WTC11 (cell line): Measurements from ENCODE around the gene GALNT18. TPM values are rescaled to one million over a fixed set of nuclear protein-coding genes. Genes with fewer than 3 reads are reported as not detected.

Experiments
- ATAC-seq: fragments of 200-7000 bp; cut with Tn5 transposase; 2 replicates; pipeline ENCODE4 v1.10.0; 2021; ENCODE audit warnings: mild to moderate bottlenecking, moderate library complexity
- CTCF ChIA-PET: fragments of 300-600 bp; sonication (Branson Sonifier 250); formaldehyde crosslinking; loops from one replicate; lab custom pipeline; 2021; ENCODE audit warnings: antibody characterized with exemption; lab: Charles Lee
- POLR2A ChIA-PET: fragments of 350-600 bp; sonication (Branson Sonifier 250); formaldehyde crosslinking; loops from one replicate; lab custom pipeline; 2021; ENCODE audit warnings: antibody characterized with exemption; lab: Charles Lee
- DNase-seq: peaks from one replicate; pipeline ENCODE4 v3.0.0; 2021; ENCODE audit warnings: low spot score
- H3K27ac Mint-ChIP-seq: 2 replicates; pipeline ENCODE4 v1.8.0; 2021; ENCODE audit warnings: mixed read lengths
- H3K27me3 Mint-ChIP-seq: 2 replicates; pipeline ENCODE4 v1.8.0; 2021; ENCODE audit warnings: low read depth, mild to moderate bottlenecking, moderate library complexity, mixed read lengths
- H3K36me3 Mint-ChIP-seq: 2 replicates; pipeline ENCODE4 v1.8.0; 2021; ENCODE audit warnings: mixed read lengths
- H3K4me1 Mint-ChIP-seq: 2 replicates; pipeline ENCODE4 v1.8.0; 2022; ENCODE audit warnings: mixed read lengths
- H3K4me3 Mint-ChIP-seq: 2 replicates; pipeline ENCODE4 v1.8.0; 2021; ENCODE audit warnings: mild to moderate bottlenecking, moderate library complexity, mixed read lengths
- H3K9me3 Mint-ChIP-seq: 2 replicates; pipeline ENCODE4 v1.8.0; 2021; ENCODE audit warnings: mixed read lengths
- FOXP1 ChIP-seq: sonication (generic); formaldehyde crosslinking; IDR thresholded peaks from 2 replicates; pipeline ENCODE4 v1.8.0; 2022; ENCODE audit warnings: missing genetic modification reagents, mild to moderate bottlenecking, moderate library complexity, borderline replicate concordance
- GRHL2 ChIP-seq: fragments of 250-450 bp; sonication (Bioruptor Pico); IDR thresholded peaks from 2 replicates; pipeline ENCODE4 v1.8.0; 2022; ENCODE audit warnings: mild to moderate bottlenecking, moderate library complexity; ENCODE audit not compliant: insufficient replicate concordance, severe bottlenecking
- NFE2L1 ChIP-seq: sonication (generic); formaldehyde crosslinking; IDR thresholded peaks from 2 replicates; pipeline ENCODE4 v1.8.1; 2023; ENCODE audit warnings: missing genetic modification reagents
- RORB ChIP-seq: fragments of 250-450 bp; sonication (Bioruptor Pico); IDR thresholded peaks from 2 replicates; pipeline ENCODE4 v1.9.0; 2021; ENCODE audit warnings: mild to moderate bottlenecking
- SMAD3 ChIP-seq: sonication (generic); formaldehyde crosslinking; IDR thresholded peaks from 2 replicates; pipeline ENCODE4 v1.8.0; 2022; ENCODE audit warnings: missing genetic modification reagents, mild to moderate bottlenecking, borderline replicate concordance
- ZNF219 ChIP-seq: sonication (generic); formaldehyde crosslinking; IDR thresholded peaks from 2 replicates; pipeline ENCODE4 v1.8.0; 2023; ENCODE audit warnings: missing genetic modification reagents, mild to moderate bottlenecking, borderline replicate concordance
- ZNF317 ChIP-seq: sonication (generic); formaldehyde crosslinking; IDR thresholded peaks from 2 replicates; pipeline ENCODE4 v1.8.1; 2023; ENCODE audit warnings: low read depth, mild to moderate bottlenecking, moderate library complexity, missing genetic modification reagents, borderline replicate concordance
- total RNA-seq: library from RNA; stranded (reverse); gene quantifications from 3 replicates; pipeline ENCODE4 v1.2.3, GENCODE V29; 2021
- TF ChIP-seq, protein P1 (sequence below): fragments of 250-450 bp; sonication (Bioruptor Pico); IDR thresholded peaks from 2 replicates; pipeline ENCODE4 v1.9.0; 2021; ENCODE audit warnings: moderate library complexity, mild to moderate bottlenecking, inconsistent platforms, borderline replicate concordance
- TF ChIP-seq, protein P2 (sequence below): sonication (generic); formaldehyde crosslinking; IDR thresholded peaks from 2 replicates; pipeline ENCODE4 v1.8.1; 2022; ENCODE audit warnings: missing genetic modification reagents, borderline replicate concordance
- TF ChIP-seq, protein P3 (sequence below): sonication (generic); formaldehyde crosslinking; IDR thresholded peaks from 2 replicates; pipeline ENCODE4 v1.8.1; 2022; ENCODE audit warnings: mild to moderate bottlenecking, missing genetic modification reagents, moderate library complexity, borderline replicate concordance
- TF ChIP-seq, protein P4 (sequence below): fragments of 200-600 bp; IDR thresholded peaks from 2 replicates; pipeline ENCODE4 v1.8.0; 2022; ENCODE audit warnings: antibody characterized with exemption
- TF ChIP-seq, protein P5 (sequence below): sonication (generic); formaldehyde crosslinking; IDR thresholded peaks from 2 replicates; pipeline ENCODE4 v1.8.1; 2023; ENCODE audit warnings: mild to moderate bottlenecking, missing genetic modification reagents, moderate library complexity
- TF ChIP-seq, protein P6 (sequence below): fragments of 250-450 bp; sonication (Bioruptor Pico); IDR thresholded peaks from 2 replicates; pipeline ENCODE4 v2.1.2; 2022; ENCODE audit warnings: mild to moderate bottlenecking, moderate library complexity
- TF ChIP-seq, protein P7 (sequence below): sonication (generic); formaldehyde crosslinking; conservative IDR thresholded peaks from 2 replicates; pipeline ENCODE4 v1.8.1; 2022; ENCODE audit warnings: mild to moderate bottlenecking, missing genetic modification reagents

GALNT18 gene
- total RNA-seq, 1 experiment from 2014 or later, result 5.0 TPM

DNA sequence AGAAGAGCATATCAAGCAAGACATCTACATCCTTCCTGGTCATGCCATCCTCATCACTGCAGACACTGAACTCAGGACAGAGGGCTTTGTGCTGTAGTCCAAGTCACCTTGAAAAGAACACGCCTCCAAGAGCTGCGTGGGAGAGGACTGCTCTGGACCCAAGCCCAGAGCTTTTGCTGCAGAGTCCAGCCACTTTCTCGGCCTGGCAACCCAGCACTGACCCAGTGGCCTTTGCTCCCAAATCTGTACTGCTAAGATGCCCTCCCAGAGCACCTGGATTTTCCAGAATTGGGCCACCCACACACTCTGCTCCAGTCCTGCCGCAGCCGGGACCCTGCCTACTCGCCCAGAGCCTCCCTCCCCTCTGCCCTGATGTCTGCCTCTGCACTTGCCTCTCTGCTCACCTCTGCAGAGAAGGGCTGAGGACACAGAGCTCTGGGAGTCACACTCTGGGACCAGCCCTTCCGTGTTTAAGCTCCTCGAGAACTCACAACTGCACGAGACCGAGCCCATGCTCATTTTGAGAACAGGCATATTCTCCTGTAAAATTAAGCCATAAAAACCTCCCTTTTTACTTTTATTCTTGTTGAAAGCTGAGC lies 185.0 kb downstream of the GALNT18 start (continued):
- TF ChIP-seq, protein P1, sequence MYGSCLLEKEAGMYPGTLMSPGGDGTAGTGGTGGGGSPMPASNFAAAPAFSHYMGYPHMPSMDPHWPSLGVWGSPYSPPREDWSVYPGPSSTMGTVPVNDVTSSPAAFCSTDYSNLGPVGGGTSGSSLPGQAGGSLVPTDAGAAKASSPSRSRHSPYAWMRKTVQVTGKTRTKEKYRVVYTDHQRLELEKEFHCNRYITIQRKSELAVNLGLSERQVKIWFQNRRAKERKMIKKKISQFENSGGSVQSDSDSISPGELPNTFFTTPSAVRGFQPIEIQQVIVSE (CRISPR knock-in tag), result no peak
- TF ChIP-seq GRHL2 (CRISPR knock-in tag), result no peak
- TF ChIP-seq, protein P2, sequence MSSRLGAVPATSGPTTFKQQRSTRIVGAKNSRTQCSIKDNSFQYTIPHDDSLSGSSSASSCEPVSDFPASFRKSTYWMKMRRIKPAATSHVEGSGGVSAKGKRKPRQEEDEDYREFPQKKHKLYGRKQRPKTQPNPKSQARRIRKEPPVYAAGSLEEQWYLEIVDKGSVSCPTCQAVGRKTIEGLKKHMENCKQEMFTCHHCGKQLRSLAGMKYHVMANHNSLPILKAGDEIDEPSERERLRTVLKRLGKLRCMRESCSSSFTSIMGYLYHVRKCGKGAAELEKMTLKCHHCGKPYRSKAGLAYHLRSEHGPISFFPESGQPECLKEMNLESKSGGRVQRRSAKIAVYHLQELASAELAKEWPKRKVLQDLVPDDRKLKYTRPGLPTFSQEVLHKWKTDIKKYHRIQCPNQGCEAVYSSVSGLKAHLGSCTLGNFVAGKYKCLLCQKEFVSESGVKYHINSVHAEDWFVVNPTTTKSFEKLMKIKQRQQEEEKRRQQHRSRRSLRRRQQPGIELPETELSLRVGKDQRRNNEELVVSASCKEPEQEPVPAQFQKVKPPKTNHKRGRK (CRISPR knock-in tag), result no peak
- TF ChIP-seq, all 79 proteins: peak for 0

DNA sequence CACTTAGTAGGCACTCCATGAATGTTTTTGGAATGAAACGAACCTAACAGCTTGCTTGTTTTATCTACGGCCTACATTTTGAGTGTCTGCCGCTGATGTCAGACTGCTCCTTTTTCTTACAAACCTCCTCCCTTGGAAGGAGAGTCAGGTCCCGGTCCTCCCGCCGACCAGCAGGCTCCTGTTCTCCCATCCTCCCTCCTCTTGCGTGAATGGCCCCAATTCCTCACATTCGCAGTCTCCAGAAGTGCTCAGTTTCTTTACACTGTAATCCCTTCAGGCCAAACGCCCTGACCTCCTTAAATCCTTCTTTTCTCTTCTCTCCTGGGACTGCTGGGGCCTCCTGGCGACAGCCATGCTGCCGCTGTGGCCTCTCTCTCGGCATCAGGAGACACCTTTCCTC lies 186.2 kb downstream of the GALNT18 start:
- no peaks in the 10 kb centered on the region for H3K9me3 Mint-ChIP-seq
- ChIA-PET CTCF (interaction anchor here (0.9 kb wide), 1 partner anchor 407 kb away, joined by 3 read pairs; no protein-coding TSS in a partner anchor), POLR2A (no interaction called here)
- no peak overlapping the region for H3K27ac Mint-ChIP-seq
- H3K27me3 Mint-ChIP-seq, result no peaks in the 10 kb centered on the region
- TF ChIP-seq, protein P3, sequence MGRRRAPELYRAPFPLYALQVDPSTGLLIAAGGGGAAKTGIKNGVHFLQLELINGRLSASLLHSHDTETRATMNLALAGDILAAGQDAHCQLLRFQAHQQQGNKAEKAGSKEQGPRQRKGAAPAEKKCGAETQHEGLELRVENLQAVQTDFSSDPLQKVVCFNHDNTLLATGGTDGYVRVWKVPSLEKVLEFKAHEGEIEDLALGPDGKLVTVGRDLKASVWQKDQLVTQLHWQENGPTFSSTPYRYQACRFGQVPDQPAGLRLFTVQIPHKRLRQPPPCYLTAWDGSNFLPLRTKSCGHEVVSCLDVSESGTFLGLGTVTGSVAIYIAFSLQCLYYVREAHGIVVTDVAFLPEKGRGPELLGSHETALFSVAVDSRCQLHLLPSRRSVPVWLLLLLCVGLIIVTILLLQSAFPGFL (CRISPR knock-in tag), result no peak
- H3K4me1 Mint-ChIP-seq, result peaks cover 10% of the 10 kb centered on the region; the same call in 1 of the 2 replicates
- H3K36me3 Mint-ChIP-seq, result no peaks in the 10 kb centered on the region
- H3K4me3 Mint-ChIP-seq, result no peak overlapping the region
- DNase-seq (no peak), ATAC-seq (no peak)

DNA sequence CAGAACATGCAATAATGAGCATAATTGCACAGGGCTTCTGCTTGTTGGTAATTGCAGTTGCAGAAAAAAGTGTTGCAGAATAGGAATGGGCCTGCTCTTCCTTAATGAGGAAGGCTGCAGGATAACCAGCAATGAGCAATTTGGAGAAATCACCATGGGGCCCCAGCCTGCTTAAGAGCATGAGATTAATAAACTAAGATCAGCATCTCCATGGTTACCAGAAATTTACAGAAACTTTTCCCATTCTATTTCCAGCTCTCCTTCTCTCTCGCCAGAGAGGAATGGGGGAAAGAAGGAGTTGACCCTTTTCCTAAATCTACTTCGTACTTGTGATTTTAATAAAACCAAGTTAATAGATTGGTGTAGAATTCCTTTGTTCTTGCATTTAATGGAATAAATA lies 187.8 kb downstream of the GALNT18 start:
- ATAC-seq, result no peak
- H3K27me3 Mint-ChIP-seq, result no peaks in the 10 kb centered on the region
- CTCF ChIA-PET, result interaction anchor here (1.6 kb wide), 1 partner anchor 353 kb away, joined by 4 read pairs; no protein-coding TSS in a partner anchor
- DNase-seq, result no peak
- no peak overlapping the region for H3K4me3 Mint-ChIP-seq
- TF ChIP-seq, protein P4, sequence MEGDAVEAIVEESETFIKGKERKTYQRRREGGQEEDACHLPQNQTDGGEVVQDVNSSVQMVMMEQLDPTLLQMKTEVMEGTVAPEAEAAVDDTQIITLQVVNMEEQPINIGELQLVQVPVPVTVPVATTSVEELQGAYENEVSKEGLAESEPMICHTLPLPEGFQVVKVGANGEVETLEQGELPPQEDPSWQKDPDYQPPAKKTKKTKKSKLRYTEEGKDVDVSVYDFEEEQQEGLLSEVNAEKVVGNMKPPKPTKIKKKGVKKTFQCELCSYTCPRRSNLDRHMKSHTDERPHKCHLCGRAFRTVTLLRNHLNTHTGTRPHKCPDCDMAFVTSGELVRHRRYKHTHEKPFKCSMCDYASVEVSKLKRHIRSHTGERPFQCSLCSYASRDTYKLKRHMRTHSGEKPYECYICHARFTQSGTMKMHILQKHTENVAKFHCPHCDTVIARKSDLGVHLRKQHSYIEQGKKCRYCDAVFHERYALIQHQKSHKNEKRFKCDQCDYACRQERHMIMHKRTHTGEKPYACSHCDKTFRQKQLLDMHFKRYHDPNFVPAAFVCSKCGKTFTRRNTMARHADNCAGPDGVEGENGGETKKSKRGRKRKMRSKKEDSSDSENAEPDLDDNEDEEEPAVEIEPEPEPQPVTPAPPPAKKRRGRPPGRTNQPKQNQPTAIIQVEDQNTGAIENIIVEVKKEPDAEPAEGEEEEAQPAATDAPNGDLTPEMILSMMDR, result no peak
- TF ChIP-seq, protein P5, sequence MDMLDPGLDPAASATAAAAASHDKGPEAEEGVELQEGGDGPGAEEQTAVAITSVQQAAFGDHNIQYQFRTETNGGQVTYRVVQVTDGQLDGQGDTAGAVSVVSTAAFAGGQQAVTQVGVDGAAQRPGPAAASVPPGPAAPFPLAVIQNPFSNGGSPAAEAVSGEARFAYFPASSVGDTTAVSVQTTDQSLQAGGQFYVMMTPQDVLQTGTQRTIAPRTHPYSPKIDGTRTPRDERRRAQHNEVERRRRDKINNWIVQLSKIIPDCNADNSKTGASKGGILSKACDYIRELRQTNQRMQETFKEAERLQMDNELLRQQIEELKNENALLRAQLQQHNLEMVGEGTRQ, result no peak
- H3K36me3 Mint-ChIP-seq, result no peaks in the 10 kb centered on the region
- H3K9me3 Mint-ChIP-seq, result no peaks in the 10 kb centered on the region
- POLR2A ChIA-PET, result no interaction called here
- peaks cover 3% of the 10 kb centered on the region; the same call in 1 of the 2 replicates for H3K4me1 Mint-ChIP-seq
- no peak overlapping the region for H3K27ac Mint-ChIP-seq

DNA sequence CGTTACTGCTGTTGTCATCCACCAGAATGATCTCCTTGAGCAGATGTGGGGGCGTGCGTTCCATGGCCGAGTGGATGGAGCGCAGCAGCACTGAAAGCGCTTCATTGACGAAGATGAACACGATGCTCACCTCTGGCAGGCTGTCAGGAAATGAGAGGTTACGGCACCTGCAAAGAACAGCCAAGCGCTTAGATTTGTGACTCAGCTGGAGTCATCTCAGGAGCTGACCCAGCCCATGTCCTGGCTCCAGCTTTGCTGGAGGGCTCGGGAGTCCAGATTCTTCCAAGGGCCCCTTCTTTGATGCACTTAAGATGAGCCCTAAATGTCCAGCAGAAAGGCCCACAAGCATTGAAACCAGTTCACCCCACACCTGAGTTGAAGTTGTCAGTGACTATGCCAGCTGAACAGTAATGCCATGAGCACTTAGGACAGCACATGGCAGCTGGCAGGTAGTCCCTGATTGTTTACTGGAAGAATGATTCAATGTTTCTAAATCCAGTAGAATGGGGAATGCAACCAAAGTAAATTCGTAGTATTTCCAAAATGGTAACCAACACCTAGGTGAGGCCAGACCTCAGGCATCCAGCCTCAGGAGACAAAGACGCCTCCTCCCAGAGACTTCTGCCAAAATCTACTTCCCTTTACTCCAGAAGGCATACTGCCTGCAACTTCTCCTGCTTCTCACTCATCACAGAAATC lies 189.0 kb downstream of the GALNT18 start:
- H3K27ac Mint-ChIP-seq, result no peak overlapping the region
- ChIA-PET CTCF (no interaction called here), POLR2A (no interaction called here)
- DNase-seq, result no peak
- peaks cover 5% of the 10 kb centered on the region for H3K4me1 Mint-ChIP-seq
- H3K4me3 Mint-ChIP-seq, result no peak overlapping the region
- ATAC-seq, result no peak
- no peaks in the 10 kb centered on the region for H3K36me3 Mint-ChIP-seq
- no peaks in the 10 kb centered on the region for H3K9me3 Mint-ChIP-seq
- no peaks in the 10 kb centered on the region for H3K27me3 Mint-ChIP-seq
- TF ChIP-seq ZNF317 (CRISPR knock-in tag) (no peak), NFE2L1 (CRISPR knock-in tag) (no peak), SMAD3 (CRISPR knock-in tag) (no peak), FOXP1 (CRISPR knock-in tag) (no peak), ZNF219 (CRISPR knock-in tag) (no peak), GRHL2 (CRISPR knock-in tag) (no peak), RORB (CRISPR knock-in tag) (no peak)
- TF ChIP-seq, protein P6, sequence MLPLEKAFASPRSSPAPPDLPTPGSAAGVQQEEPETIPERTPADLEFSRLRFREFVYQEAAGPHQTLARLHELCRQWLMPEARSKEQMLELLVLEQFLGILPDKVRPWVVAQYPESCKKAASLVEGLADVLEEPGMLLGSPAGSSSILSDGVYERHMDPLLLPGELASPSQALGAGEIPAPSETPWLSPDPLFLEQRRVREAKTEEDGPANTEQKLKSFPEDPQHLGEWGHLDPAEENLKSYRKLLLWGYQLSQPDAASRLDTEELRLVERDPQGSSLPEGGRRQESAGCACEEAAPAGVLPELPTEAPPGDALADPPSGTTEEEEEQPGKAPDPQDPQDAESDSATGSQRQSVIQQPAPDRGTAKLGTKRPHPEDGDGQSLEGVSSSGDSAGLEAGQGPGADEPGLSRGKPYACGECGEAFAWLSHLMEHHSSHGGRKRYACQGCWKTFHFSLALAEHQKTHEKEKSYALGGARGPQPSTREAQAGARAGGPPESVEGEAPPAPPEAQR (CRISPR knock-in tag), result no peak
- TF ChIP-seq, protein P2 (CRISPR knock-in tag), result no peak
- TF ChIP-seq, protein P7, sequence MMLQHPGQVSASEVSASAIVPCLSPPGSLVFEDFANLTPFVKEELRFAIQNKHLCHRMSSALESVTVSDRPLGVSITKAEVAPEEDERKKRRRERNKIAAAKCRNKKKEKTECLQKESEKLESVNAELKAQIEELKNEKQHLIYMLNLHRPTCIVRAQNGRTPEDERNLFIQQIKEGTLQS (CRISPR knock-in tag), result no peak
